GM19372 (cell line): ENCODE measurements around the gene GABRQ.
"Not testable (repeated sequence)": the region's sequence is repeated elsewhere in the genome, so short reads cannot be mapped to it uniquely, and the experiment has no call there.

Experiments
- ATAC-seq: cut with Tn5 transposase; IDR thresholded peaks from one replicate; pipeline ENCODE4 v1.9.1; 2021; ENCODE audit warnings: mild to moderate bottlenecking, low read depth, moderate library complexity; ENCODE audit not compliant: unreplicated experiment

Gene GABRQ

GRCh38 chrX:152656890-152657289 lies 19.2 kb downstream of the GABRQ start:
- ATAC-seq = no peak

- no peak for ATAC-seq
Observed at GRCh38 chrX:152658302-152658701, 20.6 kb downstream of the GABRQ start.

- no peak for ATAC-seq
Observed at GRCh38 chrX:152663086-152663485, 25.4 kb downstream of the GABRQ start.

- ATAC-seq = no peak
Observed at GRCh38 chrX:152674135-152674534, 36.4 kb downstream of the GABRQ start.

GRCh38 chrX:152674652-152675051 lies 37.0 kb downstream of the GABRQ start:
- not testable (repeated sequence) for ATAC-seq

- ATAC-seq = peak; percentile 90
Observed at GRCh38 chrX:152681012-152681411, 43.3 kb downstream of the GABRQ start.

GRCh38 chrX:152697952-152698931 lies 60.5 kb downstream of the GABRQ start, which contains the start of gene MAGEA3:
Gene MAGEA3 (plus strand): TSS chrX:152698794. CDS start chrX:152700833, 2,039 bp downstream.
- not testable (repeated sequence) for ATAC-seq

GRCh38 chrX:152700390-152700789 lies 62.7 kb downstream of the GABRQ start:
- not testable (repeated sequence) for ATAC-seq

- not testable (repeated sequence) for ATAC-seq
Observed at GRCh38 chrX:152706500-152706899, 68.8 kb downstream of the GABRQ start.
